ENCODE results near the gene MYO3B.
"Not testable (repeated sequence)": the region's sequence is repeated elsewhere in the genome, so short reads cannot be mapped to it uniquely, and the experiment has no call there.

Gene MYO3B

DNA sequence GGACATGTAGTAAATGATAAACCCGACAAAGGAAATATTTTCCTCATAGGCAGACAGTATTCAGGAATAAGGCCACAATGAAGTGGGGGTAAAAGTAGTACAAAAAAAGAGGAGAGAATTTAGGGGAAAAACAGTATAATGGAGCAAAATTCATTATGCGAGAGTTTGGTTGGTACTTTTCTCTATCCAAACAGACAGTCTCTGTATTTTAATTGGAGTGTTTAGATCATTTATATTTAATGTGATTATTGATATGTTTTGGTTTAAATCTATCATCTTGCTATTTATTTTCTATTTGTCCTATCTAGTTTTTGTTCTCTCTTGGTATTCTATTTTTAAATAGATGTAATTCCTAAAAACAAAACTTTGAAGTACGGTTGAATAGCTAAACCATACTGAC lies 366.9 kb downstream of the MYO3B start:
- no peak overlapping the region for H3K9ac ChIP-seq
- H3K4me3 ChIP-seq = no peak overlapping the region
- H3K9me3 ChIP-seq (replicated peaks in 1 of 11) = peaks cover 17 to 32% (median 21%) of the 10 kb centered on the region in 11 experiments; a peak in 20 of 22 replicates
- no peak overlapping the region for H3K27ac ChIP-seq
- H3K4me1 ChIP-seq = no peaks in the 10 kb centered on the region
- no peaks in the 10 kb centered on the region for H3K27me3 ChIP-seq
- no peak overlapping the region for H3K4me2 ChIP-seq
- H4K20me1 ChIP-seq = no peaks in the 10 kb centered on the region
- no peak for TF ChIP-seq Cebpa-rat (IDR thresholded peaks at IDR 0.05)
- no peaks in the 10 kb centered on the region for H3K36me3 ChIP-seq

DNA sequence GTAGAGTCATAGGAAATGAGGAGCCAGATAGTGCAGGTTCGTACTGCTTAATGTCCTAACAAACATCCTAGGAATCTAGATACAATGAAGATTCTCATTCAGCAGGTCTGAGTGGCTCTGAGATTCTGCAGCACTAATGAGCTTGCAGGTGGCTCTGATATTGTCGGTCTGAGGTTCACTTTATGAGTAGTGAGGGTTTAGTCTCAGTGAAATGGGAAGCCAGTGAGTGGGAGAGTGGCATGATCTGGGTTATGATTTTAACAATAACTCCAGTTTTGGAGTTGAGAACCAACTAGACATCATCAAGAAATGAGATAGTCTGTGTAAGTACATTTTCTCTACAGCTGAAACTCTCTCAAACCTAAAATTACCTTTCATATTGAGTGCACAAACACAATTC lies 370.4 kb downstream of the MYO3B start:
- Histone ChIP-seq H4K20me1 (no peaks in the 10 kb centered on the region), H3K27me3 (no peaks in the 10 kb centered on the region), H3K4me1 (no peaks in the 10 kb centered on the region), H3K4me2 (no peak overlapping the region), H3K9ac (no peak overlapping the region), H3K27ac (no peak overlapping the region), H3K4me3 (no peak overlapping the region), H3K9me3 (replicated peaks in 1 of 11) (peaks cover 37 to 57% (median 41%) of the 10 kb centered on the region in 11 experiments), H3K36me3 (no peaks in the 10 kb centered on the region; a peak in 1 of 22 replicates)
- no peak for TF ChIP-seq Cebpa-rat (IDR thresholded peaks at IDR 0.05)

DNA sequence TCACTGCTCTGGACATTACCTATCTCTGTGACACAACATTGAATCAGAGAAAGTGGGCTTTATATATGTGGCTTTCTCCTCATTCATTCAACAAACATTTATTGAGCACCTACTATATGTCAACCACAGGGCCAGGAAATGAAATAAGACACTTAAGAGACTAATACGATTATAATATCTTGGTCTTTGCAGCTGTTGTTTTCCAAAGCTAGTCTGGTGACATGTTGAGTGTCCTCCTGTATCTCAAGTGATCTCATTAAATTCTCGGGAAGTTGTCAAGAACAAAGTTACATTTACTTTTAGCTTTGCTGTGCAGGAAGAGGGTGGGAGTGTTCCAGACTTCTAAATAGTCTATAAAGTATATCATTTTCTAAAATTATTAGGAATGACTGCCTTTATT lies 372.6 kb downstream of the MYO3B start:
- H3K27me3 ChIP-seq = no peaks in the 10 kb centered on the region
- H3K27ac ChIP-seq = no peak overlapping the region
- H3K4me2 ChIP-seq = no peak overlapping the region
- peaks cover 21 to 41% (median 26%) of the 10 kb centered on the region in 11 experiments for H3K9me3 ChIP-seq (replicated peaks in 1 of 11)
- no peak for TF ChIP-seq Cebpa-rat (IDR thresholded peaks at IDR 0.05)
- no peak overlapping the region for H3K9ac ChIP-seq
- H3K4me1 ChIP-seq = no peaks in the 10 kb centered on the region
- H3K4me3 ChIP-seq = no peak overlapping the region
- H4K20me1 ChIP-seq = no peaks in the 10 kb centered on the region
- no peaks in the 10 kb centered on the region; a peak in 1 of 22 replicates for H3K36me3 ChIP-seq

- H4K20me1 ChIP-seq, H3K36me3 ChIP-seq, H3K27ac ChIP-seq, H3K4me1 ChIP-seq, H3K27me3 ChIP-seq, H3K4me3 ChIP-seq, H3K4me2 ChIP-seq, H3K9ac ChIP-seq: not testable (repeated sequence)
- H3K9me3 ChIP-seq (replicated peaks in 1 of 11) = peaks cover 20 to 29% (median 24%) of the 10 kb centered on the region in 11 experiments
Observed at GRCh38 chr2:170551899-170552298, 374.0 kb downstream of the MYO3B start.

GRCh38 chr2:170553748-170554147 lies 375.8 kb downstream of the MYO3B start:
- Histone ChIP-seq H3K4me2 (no peak overlapping the region), H3K36me3 (no peaks in the 10 kb centered on the region; a peak in 1 of 22 replicates), H3K9me3 (replicated peaks in 1 of 11) (peaks cover 20 to 29% (median 24%) of the 10 kb centered on the region in 11 experiments), H3K27ac (no peak overlapping the region), H3K9ac (no peak overlapping the region), H3K27me3 (no peaks in the 10 kb centered on the region), H4K20me1 (no peaks in the 10 kb centered on the region), H3K4me1 (no peaks in the 10 kb centered on the region), H3K4me3 (no peak overlapping the region)
- TF ChIP-seq Cebpa-rat (IDR thresholded peaks at IDR 0.05) = no peak

DNA sequence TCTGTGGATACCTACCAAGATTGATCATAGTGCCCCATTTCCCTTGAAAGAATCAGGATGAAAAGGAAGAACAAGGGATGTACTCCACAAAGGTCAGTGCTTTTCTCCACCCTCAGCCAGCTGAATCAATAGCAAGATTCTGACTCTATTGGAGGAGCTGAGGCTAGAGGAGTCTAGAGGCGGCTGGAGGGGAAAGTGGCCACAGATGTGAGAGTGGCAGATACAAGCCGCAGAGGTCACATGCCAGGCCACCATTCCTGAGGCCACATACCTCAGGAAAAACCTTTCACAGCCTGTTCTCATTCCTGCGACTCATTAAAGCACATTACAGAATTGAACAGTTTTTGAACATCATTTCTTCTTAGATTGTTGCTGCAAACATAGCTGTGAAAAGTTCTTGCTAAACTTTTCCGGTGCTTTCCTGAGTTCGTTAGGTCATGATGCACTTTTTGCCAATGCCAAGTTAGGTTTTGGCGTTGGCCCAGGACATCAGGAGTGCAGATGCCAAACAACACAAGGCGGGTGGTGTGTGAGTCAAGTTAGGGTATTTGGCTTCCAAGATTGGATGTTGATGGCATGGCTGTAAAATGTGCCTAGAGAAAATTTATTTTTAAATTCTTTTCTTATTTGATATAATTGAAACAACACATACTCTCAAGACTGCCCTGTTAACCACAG lies 376.5 kb downstream of the MYO3B start:
- Histone ChIP-seq H3K36me3 (no peaks in the 10 kb centered on the region; a peak in 1 of 22 replicates), H3K9ac (no peak overlapping the region), H3K9me3 (replicated peaks in 1 of 11) (peaks cover 20 to 29% (median 24%) of the 10 kb centered on the region in 11 experiments), H4K20me1 (no peaks in the 10 kb centered on the region), H3K4me2 (no peak overlapping the region), H3K27me3 (no peaks in the 10 kb centered on the region), H3K4me3 (no peak overlapping the region), H3K27ac (no peak overlapping the region), H3K4me1 (no peaks in the 10 kb centered on the region)
- TF ChIP-seq Cebpa-rat (IDR thresholded peaks at IDR 0.05) = no peak

DNA sequence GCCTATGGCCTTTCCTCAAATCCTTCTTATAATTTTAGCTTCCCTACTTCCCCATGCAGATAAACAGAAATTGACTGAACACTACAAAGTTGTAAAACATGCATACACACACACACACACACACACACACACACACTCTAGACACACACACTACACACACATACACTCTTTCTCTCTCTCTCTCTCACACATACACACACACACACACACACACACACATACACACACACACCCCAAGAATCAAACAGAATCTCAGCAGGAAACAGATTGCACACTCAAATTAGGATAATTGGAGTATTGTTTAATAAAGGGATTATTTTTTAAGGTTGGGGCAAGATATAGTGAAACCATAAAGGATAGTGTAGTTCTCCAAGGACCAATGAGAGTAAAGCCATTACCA lies 385.0 kb downstream of the MYO3B start:
- Histone ChIP-seq H3K27ac (no peak overlapping the region), H4K20me1 (no peaks in the 10 kb centered on the region), H3K4me3 (no peak overlapping the region), H3K9ac (no peak overlapping the region), H3K9me3 (replicated peaks in 1 of 11) (no peaks in the 10 kb centered on the region), H3K36me3 (no peaks in the 10 kb centered on the region), H3K4me2 (no peak overlapping the region), H3K27me3 (no peaks in the 10 kb centered on the region), H3K4me1 (no peaks in the 10 kb centered on the region)
- no peak for TF ChIP-seq Cebpa-rat (IDR thresholded peaks at IDR 0.05)

- Histone ChIP-seq H3K9me3 (replicated peaks in 1 of 11) (no peaks in the 10 kb centered on the region), H3K4me3 (no peak overlapping the region)
Observed at GRCh38 chr2:170563401-170563800, 385.5 kb downstream of the MYO3B start.

DNA sequence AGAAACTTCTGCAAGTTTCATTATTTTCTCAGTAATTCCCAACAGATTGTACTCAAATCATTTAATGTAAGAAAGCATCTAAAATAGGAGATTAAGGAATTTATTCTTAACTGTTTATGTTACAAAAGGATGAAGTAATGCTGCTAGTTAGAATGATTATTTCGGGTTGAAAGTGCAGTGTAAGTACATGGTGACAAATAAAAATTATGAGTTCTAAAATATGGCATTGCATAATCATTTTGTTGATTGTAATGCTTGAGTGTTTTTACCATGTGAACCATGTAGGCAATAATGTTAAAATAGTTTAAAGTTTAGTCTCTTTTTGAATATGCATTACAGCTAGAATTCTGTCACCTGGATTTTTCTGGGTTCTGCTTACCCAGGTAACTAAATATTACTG lies 388.2 kb downstream of the MYO3B start:
- no peaks in the 10 kb centered on the region for H3K4me1 ChIP-seq
- no peak for TF ChIP-seq Cebpa-rat (IDR thresholded peaks at IDR 0.05)
- H3K4me2 ChIP-seq = no peak overlapping the region

More at GRCh38 chr2:170563401-170563800, 385.5 kb downstream of the MYO3B start:
- Histone ChIP-seq H3K27me3 (no peaks in the 10 kb centered on the region), H3K9ac (no peak overlapping the region), H4K20me1 (no peaks in the 10 kb centered on the region), H3K27ac (no peak overlapping the region), H3K4me1 (no peaks in the 10 kb centered on the region), H3K36me3 (no peaks in the 10 kb centered on the region), H3K4me2 (no peak overlapping the region)
- TF ChIP-seq Cebpa-rat (IDR thresholded peaks at IDR 0.05) = no peak

DNA sequence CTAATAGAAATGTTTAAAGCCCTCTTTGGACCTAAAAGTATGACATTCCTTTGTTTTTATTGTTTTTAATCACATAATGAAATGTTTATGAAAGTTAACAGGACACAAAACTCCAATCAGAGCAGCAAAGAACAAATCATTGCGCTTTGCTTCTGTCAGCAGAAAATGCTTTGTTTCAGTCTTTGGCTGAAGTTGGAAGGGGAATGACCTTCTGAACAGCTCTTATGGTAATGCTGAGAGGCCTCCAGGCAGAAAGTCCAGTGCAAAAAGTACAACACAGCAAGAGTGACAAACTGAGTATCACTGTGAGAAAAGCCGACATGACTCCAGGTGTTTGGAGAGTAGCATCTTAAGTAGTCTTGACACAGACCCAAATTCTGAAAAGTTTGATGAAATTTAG lies 389.5 kb downstream of the MYO3B start:
- no peak overlapping the region for H3K9ac ChIP-seq
- no peaks in the 10 kb centered on the region for H3K4me1 ChIP-seq
- no peak overlapping the region for H3K4me3 ChIP-seq
- no peak overlapping the region for H3K4me2 ChIP-seq
- no peaks in the 10 kb centered on the region for H3K27me3 ChIP-seq
- no peak for TF ChIP-seq Cebpa-rat (IDR thresholded peaks at IDR 0.05)
- no peaks in the 10 kb centered on the region for H3K9me3 ChIP-seq (replicated peaks in 1 of 11)
- no peak overlapping the region for H3K27ac ChIP-seq
- no peaks in the 10 kb centered on the region for H3K36me3 ChIP-seq
- no peaks in the 10 kb centered on the region for H4K20me1 ChIP-seq

More for the DNA sequence above, 388.2 kb downstream of the MYO3B start:
- no peaks in the 10 kb centered on the region for H3K9me3 ChIP-seq (replicated peaks in 1 of 11)
- H4K20me1 ChIP-seq = no peaks in the 10 kb centered on the region
- no peak overlapping the region for H3K4me3 ChIP-seq
- no peak overlapping the region for H3K9ac ChIP-seq
- no peaks in the 10 kb centered on the region for H3K36me3 ChIP-seq
- no peak overlapping the region for H3K27ac ChIP-seq
- H3K27me3 ChIP-seq = no peaks in the 10 kb centered on the region
